ENCODE results near the gene SHANK3. TPM values are rescaled to one million over a fixed set of nuclear protein-coding genes. Genes with fewer than 3 reads are reported as not detected.

Gene SHANK3
- polyA plus RNA-seq, 1 donor (not counting 4 experiments of a cell fraction or from before 2014, with no cell fraction given), result 1.00 TPM

DNA sequence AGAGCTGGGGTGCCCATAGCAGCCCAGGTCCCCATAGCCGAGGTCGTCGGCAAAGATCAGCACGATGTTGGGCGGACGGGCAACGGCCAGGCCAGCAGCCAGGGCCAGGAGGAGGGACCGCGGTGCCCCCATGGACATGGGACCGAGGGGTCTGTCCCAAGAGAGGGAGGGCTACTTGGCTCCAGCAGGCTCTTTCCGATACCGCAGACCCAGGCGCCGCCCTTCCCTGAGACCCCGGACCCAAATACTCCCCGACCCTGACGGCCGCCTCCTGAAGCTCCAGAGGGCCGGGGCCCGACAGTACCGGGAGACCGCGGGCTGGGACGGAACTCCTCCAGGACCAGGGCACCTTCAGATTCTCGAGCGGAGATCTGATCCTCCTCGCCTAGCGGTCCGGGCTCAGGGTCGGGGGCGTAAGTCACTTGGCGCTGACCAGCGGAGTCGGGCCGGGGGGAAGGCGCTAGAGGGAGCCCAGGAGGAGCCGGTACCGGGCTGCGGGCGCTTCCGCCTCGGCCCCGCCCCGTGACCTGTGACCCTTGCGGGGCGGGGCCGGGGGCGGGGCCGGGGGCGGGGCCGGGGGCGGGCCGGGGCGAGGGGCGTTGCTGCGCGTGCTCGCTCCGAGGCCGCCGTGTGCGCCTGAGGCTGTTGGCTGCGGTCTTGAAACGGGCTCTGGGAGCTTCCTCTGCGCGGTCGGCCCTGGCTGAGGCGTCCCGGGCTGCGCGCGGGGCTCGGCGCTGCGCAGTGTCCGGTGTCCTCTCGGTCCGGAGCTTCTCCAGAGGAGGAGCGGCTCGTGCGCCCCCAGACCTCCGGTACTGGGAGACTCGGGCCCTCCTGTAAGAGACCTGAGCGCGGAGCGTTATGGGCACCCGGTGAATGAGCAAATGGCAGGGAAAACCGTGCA is 44.7 kb upstream of the SHANK3 start, which contains the start of gene ARSA:
Gene ARSA, minus strand, starts transcription at position 511 of the 901 bp plus-strand sequence. Its CDS starts 373 bp downstream, at position 138.
- Histone ChIP-seq H3K4me1 (ENCODE audit: control insufficient read depth, extremely low read depth, insufficient read depth, low read length) (peaks cover 18% of the 10 kb centered on the region), H3K36me3 (ENCODE audit: control insufficient read depth in 2 of 2, extremely low read depth in 1 of 2, insufficient read depth in 2 of 2, low read length in 2 of 2) (peaks cover 0 to 9% of the 10 kb centered on the region in 2 experiments), H4K20me1 (ENCODE audit: control insufficient read depth, extremely low read depth, insufficient read depth, low read length) (no peaks in the 10 kb centered on the region), H3K27me3 (ENCODE audit: control insufficient read depth, extremely low read depth, insufficient read depth, low read length) (no peaks in the 10 kb centered on the region), H3K9ac (ENCODE audit: control insufficient read depth, extremely low read depth, insufficient read depth, low read length) (peak within 1 kb of the TSS; percentile 84), H3K4me3 (ENCODE audit: control insufficient read depth in 2 of 3, extremely low read depth in 1 of 3, insufficient read depth in 2 of 3, low read depth in 1 of 3, low read length in 3 of 3) (peak within 1 kb of the TSS; percentile 86 to 93 (median 92)), H2AFZ (ENCODE audit: control insufficient read depth, low read length) (peak within 1 kb of the TSS; percentile 90), H3K4me2 (ENCODE audit: control insufficient read depth, extremely low read depth, insufficient read depth, low read depth, low read length) (peak within 1 kb of the TSS; percentile 97), H3K9me1 (ENCODE audit: control insufficient read depth, extremely low read depth, insufficient read depth, low read length) (no peaks in the 10 kb centered on the region), H3K9me3 (ENCODE audit: control insufficient read depth, low read depth, low read length) (no peaks in the 10 kb centered on the region), H3K27ac (ENCODE audit: control insufficient read depth, insufficient read depth, low read length) (peak within 1 kb of the TSS; percentile 64), H3K79me2 (ENCODE audit: control insufficient read depth, insufficient read depth, low read length) (peaks cover 11% of the 10 kb centered on the region)
- TF ChIP-seq CTCF (optimal IDR thresholded peaks at IDR 0.05 in 1 of 3, IDR thresholded peaks at IDR 0.05 in 1 of 3, conservative IDR thresholded peaks at IDR 0.05 in 1 of 3; ENCODE audit: extremely low read depth in 1 of 3, insufficient read depth in 2 of 3, low read length in 3 of 3) (peak in 2 of 3 experiments; percentile 46 to 68), EZH2 (IDR thresholded peaks at IDR 0.05; ENCODE audit: low read length) (no peak)
- DNase-seq (ENCODE audit: low read depth, low spot score) (no peak), FAIRE-seq (no peak)
- dilution Hi-C loops (cut with MboI; ENCODE audit: extremely low pct_ligation_motif_present, low sequenced_read_pairs), result no loop called here

DNA sequence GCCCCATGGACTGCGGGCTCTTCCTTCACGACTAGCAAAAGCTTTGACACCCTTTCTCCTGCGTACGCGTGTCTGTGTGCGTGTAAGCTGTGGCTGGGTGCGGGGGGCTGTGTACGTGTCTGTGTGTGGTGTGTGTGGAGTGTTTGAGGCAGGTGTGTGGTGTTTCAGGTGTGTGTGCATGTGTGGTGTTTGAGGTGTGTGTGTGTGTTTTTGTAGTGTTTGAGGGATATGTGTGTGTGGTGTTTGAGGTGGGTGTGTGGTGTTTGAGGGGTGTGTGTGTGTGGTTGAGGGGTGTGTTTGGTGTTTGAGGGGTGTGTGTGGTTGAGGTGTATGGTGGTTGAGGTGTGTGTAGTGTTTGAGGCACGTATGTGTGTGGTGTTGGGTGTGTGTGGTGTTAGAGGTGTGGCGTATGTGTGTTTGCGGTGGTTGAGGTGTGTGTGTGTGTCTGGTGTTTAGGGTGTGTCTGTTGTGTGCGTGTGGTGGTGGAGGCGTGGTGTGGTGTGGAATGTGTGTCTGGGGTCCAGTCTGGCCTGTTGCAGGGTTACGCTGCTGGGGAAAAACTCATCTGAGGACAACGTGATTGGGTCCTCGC is 44.0 kb upstream of the SHANK3 start:
- Histone ChIP-seq H3K79me2 (ENCODE audit: control insufficient read depth, insufficient read depth, low read length) (peaks cover 11% of the 10 kb centered on the region), H3K27me3 (ENCODE audit: control insufficient read depth, extremely low read depth, insufficient read depth, low read length) (no peaks in the 10 kb centered on the region), H3K9me1 (ENCODE audit: control insufficient read depth, extremely low read depth, insufficient read depth, low read length) (no peaks in the 10 kb centered on the region), H3K4me3 (ENCODE audit: control insufficient read depth in 2 of 3, extremely low read depth in 1 of 3, insufficient read depth in 2 of 3, low read depth in 1 of 3, low read length in 3 of 3) (peak overlapping the region; percentile 61 to 93 (median 92)), H3K4me2 (ENCODE audit: control insufficient read depth, extremely low read depth, insufficient read depth, low read depth, low read length) (peak overlapping the region; percentile 97), H4K20me1 (ENCODE audit: control insufficient read depth, extremely low read depth, insufficient read depth, low read length) (no peaks in the 10 kb centered on the region), H2AFZ (ENCODE audit: control insufficient read depth, low read length) (peak overlapping the region; percentile 89), H3K9me3 (ENCODE audit: control insufficient read depth, low read depth, low read length) (no peaks in the 10 kb centered on the region), H3K4me1 (ENCODE audit: control insufficient read depth, extremely low read depth, insufficient read depth, low read length) (peaks cover 15% of the 10 kb centered on the region), H3K27ac (ENCODE audit: control insufficient read depth, insufficient read depth, low read length) (peak overlapping the region; percentile 13), H3K9ac (ENCODE audit: control insufficient read depth, extremely low read depth, insufficient read depth, low read length) (peak overlapping the region; percentile 66), H3K36me3 (ENCODE audit: control insufficient read depth in 2 of 2, extremely low read depth in 1 of 2, insufficient read depth in 2 of 2, low read length in 2 of 2) (peaks cover 0 to 9% of the 10 kb centered on the region in 2 experiments)
- no peak for DNase-seq (ENCODE audit: low read depth, low spot score)
- FAIRE-seq, result peak; percentile 32
- dilution Hi-C loops (cut with MboI; ENCODE audit: extremely low pct_ligation_motif_present, low sequenced_read_pairs), result no loop called here
- no peak for TF ChIP-seq CTCF (optimal IDR thresholded peaks at IDR 0.05 in 1 of 3, IDR thresholded peaks at IDR 0.05 in 1 of 3, conservative IDR thresholded peaks at IDR 0.05 in 1 of 3; ENCODE audit: extremely low read depth in 1 of 3, insufficient read depth in 2 of 3, low read length in 3 of 3)
- no peak for TF ChIP-seq EZH2 (IDR thresholded peaks at IDR 0.05; ENCODE audit: low read length)
